Prostate gland (tissue), 2 donors: ENCODE measurements around the gene OR4A47. TPM values are rescaled to one million over a fixed set of nuclear protein-coding genes. Genes with fewer than 3 reads are reported as not detected.
"Not testable (repeated sequence)": the region's sequence is repeated elsewhere in the genome, so short reads cannot be mapped to it uniquely, and the experiment has no call there.

Experiments used
- DNase-seq: peaks from one replicate; pipeline ENCODE4 v3.0.0-alpha.2; 2019; ENCODE audit warnings: low spot score
- H3K27ac ChIP-seq, 2 donors: fragments of 200-600 bp; sonication (generic); 2 replicates each; pipeline ENCODE4 v1.5.1; 2017 to 2019
- H3K27me3 ChIP-seq: fragments of 200-600 bp; sonication (generic); replicated peaks from 2 replicates; pipeline ENCODE4 v1.5.1; 2019; ENCODE audit not compliant: insufficient read depth
- H3K36me3 ChIP-seq, 2 donors: fragments of 200-600 bp; sonication (generic); 1 replicate in 1 of 2; 2 replicates in 1 of 2; pipeline versions ENCODE4 v1.5.1 to v1.8.1; 2017 to 2019
- H3K4me1 ChIP-seq: fragments of 200-600 bp; sonication (generic); replicated peaks from 2 replicates; pipeline ENCODE4 v1.5.1; 2019
- H3K4me3 ChIP-seq, 2 donors: fragments of 200-600 bp; sonication (generic); 2 replicates each; pipeline ENCODE4 v1.5.1; 2017 to 2019
- H3K9me3 ChIP-seq: fragments of 200-600 bp; sonication (generic); 2 replicates; pipeline ENCODE4 v1.5.1; 2017
- CTCF ChIP-seq, 4 experiments: fragments of 200-600 bp in 2 of 4; fragments of 450-650 bp in 2 of 4; sonication (generic) in 2 of 4; IDR thresholded peaks; 1 replicate in 3 of 4; 2 replicates in 1 of 4; pipeline ENCODE4 v1.5.1; 2016 to 2019; ENCODE audit warnings: antibody characterized with exemption in 4 of 4, mild to moderate bottlenecking in 2 of 4, moderate library complexity in 2 of 4
- POLR2A ChIP-seq: fragments of 450-650 bp; IDR thresholded peaks from one replicate; pipeline ENCODE4 v1.6.1; 2016; ENCODE audit warnings: antibody characterized with exemption, mild to moderate bottlenecking
- POLR2AphosphoS5 ChIP-seq: sonication (generic); formaldehyde crosslinking; IDR thresholded peaks from one replicate; pipeline ENCODE4 v1.6.1; 2017; ENCODE audit warnings: antibody characterized with exemption
- WGBS: methylation state at CpG from one replicate; pipeline ENCODE4 v1.1.5; 2018; 5-methylcytosine and 5-hydroxymethylcytosine counted together
- intact Hi-C: fragments of 100-400 bp; cut with DNase I; formaldehyde crosslinking; loops from one replicate; pipeline ENCODE4 v1.14.2; 2022
- total RNA-seq, 2 donors: library from RNA; depleted of rRNA; stranded (reverse); fragments of >200 nt; gene quantifications; one replicate each; pipeline ENCODE4 v1.1.0, GENCODE V29; 2016

OR4A47 gene, protein sequence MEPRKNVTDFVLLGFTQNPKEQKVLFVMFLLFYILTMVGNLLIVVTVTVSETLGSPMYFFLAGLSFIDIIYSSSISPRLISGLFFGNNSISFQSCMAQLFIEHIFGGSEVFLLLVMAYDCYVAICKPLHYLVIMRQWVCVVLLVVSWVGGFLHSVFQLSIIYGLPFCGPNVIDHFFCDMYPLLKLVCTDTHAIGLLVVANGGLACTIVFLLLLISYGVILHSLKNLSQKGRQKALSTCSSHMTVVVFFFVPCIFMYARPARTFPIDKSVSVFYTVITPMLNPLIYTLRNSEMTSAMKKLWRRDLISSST
- total RNA-seq = not detected

DNA sequence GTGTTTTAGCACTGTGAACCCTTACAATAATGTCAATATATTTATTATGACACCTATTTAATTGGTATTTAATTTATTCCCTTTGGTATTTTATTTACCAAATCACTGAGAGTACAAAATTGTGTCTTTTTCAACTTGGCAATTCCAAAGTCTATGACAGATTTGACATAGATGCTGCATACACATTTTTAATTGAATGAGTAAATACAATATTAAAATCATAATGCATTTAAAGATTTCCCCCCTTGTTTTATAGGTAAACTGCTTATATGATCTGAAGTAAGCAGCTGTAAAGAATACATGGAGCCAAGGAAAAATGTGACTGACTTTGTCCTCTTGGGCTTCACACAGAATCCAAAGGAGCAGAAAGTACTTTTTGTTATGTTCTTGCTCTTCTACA, at the start of gene OR4A47:
Gene OR4A47 (plus strand): TSS at position 301 of the 400 bp plus-strand sequence. CDS start 0 bp downstream, at position 301.
- H3K27me3 ChIP-seq, H3K36me3 ChIP-seq, intact Hi-C loops, H3K27ac ChIP-seq, DNase-seq, H3K9me3 ChIP-seq, H3K4me1 ChIP-seq, H3K4me3 ChIP-seq: not testable (repeated sequence)

GRCh38 chr11:48455909-48456308, 32.7 kb upstream of the OR4A47 start:
- H3K36me3 ChIP-seq, H3K9me3 ChIP-seq, H3K27ac ChIP-seq, H3K4me3 ChIP-seq, intact Hi-C loops, H3K27me3 ChIP-seq, H3K4me1 ChIP-seq, DNase-seq: not testable (repeated sequence)
- WGBS = 85% methylated on average over 3 of the region's 3 CpGs

DNA sequence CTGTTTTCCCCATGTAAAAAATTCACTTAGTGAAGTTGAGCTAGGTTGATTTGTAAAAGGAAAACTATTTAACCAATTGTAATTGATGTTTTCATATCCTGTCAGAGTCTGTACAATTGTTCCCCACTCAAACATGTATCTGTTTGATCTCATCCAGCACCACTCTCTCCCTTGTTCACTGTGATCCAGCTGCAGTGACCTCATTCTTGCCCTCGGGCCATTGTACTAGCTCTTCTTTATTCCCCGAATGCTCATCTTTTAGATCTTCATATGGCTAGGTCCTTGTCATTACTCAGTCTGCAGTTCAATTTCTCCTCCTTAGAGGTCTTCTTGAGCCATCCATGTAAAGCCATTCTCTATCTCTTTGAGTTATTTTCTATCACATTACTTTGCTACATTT, 14.6 kb upstream of the OR4A47 start:
- intact Hi-C loops, H3K4me3 ChIP-seq, H3K27me3 ChIP-seq, H3K9me3 ChIP-seq, H3K36me3 ChIP-seq, H3K27ac ChIP-seq, DNase-seq, H3K4me1 ChIP-seq: not testable (repeated sequence)
- 91% methylated on average over 2 of the region's 2 CpGs for WGBS

DNA sequence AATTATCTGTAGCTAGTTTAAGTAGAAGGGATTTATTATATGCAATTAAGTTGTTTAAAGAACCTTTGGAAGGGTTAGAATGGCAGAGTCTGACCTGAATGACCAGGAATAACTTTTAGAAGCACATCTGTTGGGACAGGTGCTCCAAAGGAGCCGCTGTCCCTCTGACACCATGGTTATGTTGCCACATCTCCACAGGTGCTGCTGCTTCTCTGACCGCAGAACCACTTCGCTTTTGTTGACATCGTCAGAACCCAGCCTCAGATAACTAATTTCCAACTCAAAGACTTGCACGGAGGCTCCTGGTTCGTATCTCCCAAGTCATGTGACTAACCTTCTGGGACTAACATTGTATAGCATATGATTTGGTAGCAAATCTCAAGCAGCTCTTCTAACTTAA, 13.9 kb upstream of the OR4A47 start:
- H3K4me3 ChIP-seq, intact Hi-C loops: not testable (repeated sequence)

GRCh38 chr11:48506169-48506568, 17.6 kb downstream of the OR4A47 start:
- not testable (repeated sequence) for H3K27me3 ChIP-seq

More for the DNA sequence above, 13.9 kb upstream of the OR4A47 start:
- not testable (repeated sequence) for H3K4me1 ChIP-seq, H3K27me3 ChIP-seq, H3K27ac ChIP-seq, DNase-seq, H3K36me3 ChIP-seq, H3K9me3 ChIP-seq
- 59% methylated on average over 6 of the region's 6 CpGs for WGBS

GRCh38 chr11:48538991-48539390, 50.4 kb downstream of the OR4A47 start:
- H3K36me3 ChIP-seq = no peaks in the 10 kb centered on the region
- intact Hi-C loops = no loop called here
- H3K27me3 ChIP-seq = no peaks in the 10 kb centered on the region
- no peaks in the 10 kb centered on the region for H3K9me3 ChIP-seq
- WGBS = 56% methylated on average over 2 of the region's 2 CpGs
- H3K4me1 ChIP-seq = no peaks in the 10 kb centered on the region
- TF ChIP-seq POLR2A (no peak), CTCF (IDR thresholded peaks at IDR 0.05) (no peak), POLR2AphosphoS5 (no peak)
- H3K27ac ChIP-seq = no peak overlapping the region
- no peak overlapping the region for H3K4me3 ChIP-seq
- DNase-seq = no peak

More at GRCh38 chr11:48506169-48506568, 17.6 kb downstream of the OR4A47 start:
- H3K36me3 ChIP-seq, DNase-seq, intact Hi-C loops, H3K27ac ChIP-seq, H3K4me1 ChIP-seq, H3K9me3 ChIP-seq, H3K4me3 ChIP-seq: not testable (repeated sequence)

Other genes with a start within 250 kb of the OR4A47 start
- not detected for gene OR4X2, start 243.7 kb upstream of the OR4A47 start, total RNA-seq
- not detected for gene OR4X1, start 224.9 kb upstream of the OR4A47 start, total RNA-seq
- not detected for gene OR4S1, start 182.6 kb upstream of the OR4A47 start, total RNA-seq
- gene OR4C3, start 163.9 kb upstream of the OR4A47 start, total RNA-seq = not detected
- not detected for gene OR4C5, start 122.3 kb upstream of the OR4A47 start, total RNA-seq